GM18511 (cell line): ENCODE results near the gene RPP14.
"Not testable (repeated sequence)": the region's sequence is repeated elsewhere in the genome, so short reads cannot be mapped to it uniquely, and the experiment has no call there.

Experiments used
- ATAC-seq: cut with Tn5 transposase; IDR thresholded peaks from one replicate; pipeline ENCODE4 v1.9.1; 2021; ENCODE audit warnings: mild to moderate bottlenecking, moderate library complexity; ENCODE audit not compliant: unreplicated experiment

RPP14 gene

GRCh38 chr3:58305882-58306711 is at the start of gene RPP14, which contains the start of gene HTD2:
TSS of gene RPP14 (plus strand) at chr3:58306245. CDS start at chr3:58310330, 4,085 bp downstream.
TSS of gene HTD2 (plus strand) at chr3:58306520. CDS start at chr3:58317614, 11,094 bp downstream.
- peak; percentile 88 for ATAC-seq

- no peak for ATAC-seq
Observed at GRCh38 chr3:58256511-58256910, 49.5 kb upstream of the RPP14 start.

- ATAC-seq, result no peak
Observed at GRCh38 chr3:58258392-58259055, 47.5 kb upstream of the RPP14 start.

- ATAC-seq, result no peak
Observed at GRCh38 chr3:58260261-58260731, 45.7 kb upstream of the RPP14 start.

- no peak for ATAC-seq
Observed at GRCh38 chr3:58260733-58261132, 45.3 kb upstream of the RPP14 start.

DNA sequence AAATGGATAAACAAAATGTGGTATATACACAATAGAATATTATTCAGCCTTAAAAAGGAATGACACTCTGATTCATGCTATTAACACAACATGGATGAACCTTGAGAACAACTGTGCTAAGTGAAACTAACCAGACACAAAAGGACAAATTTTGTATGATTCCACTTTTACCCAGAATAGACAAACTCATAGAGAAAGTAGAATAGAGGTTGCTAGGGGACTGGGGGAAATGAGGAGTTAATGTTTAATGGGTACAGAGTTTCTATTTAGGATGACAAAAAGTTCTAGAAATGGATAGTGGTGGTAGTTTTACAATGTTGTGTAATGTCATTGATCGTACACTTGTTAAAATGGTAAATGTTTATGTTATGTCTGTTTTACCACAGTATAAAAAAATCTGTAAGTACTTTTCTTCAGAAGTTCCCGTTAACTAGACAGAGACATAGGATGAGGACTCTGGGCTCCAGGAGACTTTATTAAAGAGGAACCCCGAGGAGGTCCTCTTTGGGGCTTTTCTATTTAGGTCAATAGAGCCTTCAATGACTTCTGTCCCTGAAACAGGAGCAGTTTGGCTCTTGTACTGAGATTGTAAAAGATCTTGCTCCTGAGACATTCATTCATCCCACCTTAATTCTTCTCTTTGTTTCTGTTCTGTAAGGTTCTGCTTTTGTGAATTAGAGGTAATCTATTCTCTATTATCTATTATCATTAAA is 43.9 kb upstream of the RPP14 start:
- peak; percentile 89 for ATAC-seq

DNA sequence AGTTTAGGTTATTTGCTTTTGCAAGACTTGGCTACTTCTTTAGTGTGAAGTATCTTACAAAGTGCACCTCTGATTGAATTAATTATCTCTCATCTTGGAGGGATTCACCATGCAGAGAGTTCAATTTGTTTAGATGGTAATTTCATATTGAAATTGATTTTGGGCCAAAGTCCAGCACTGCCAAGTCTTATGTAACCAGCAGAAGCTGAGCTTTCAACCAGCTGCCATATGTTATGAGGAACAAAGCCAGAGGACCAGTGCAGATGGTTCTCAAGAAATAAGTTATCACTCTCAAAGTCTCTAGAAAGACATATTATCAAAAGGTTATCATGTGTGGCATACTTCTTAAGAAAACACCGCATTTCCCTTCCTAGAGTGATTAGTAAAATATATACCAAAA is 39.5 kb upstream of the RPP14 start:
- no peak for ATAC-seq

DNA sequence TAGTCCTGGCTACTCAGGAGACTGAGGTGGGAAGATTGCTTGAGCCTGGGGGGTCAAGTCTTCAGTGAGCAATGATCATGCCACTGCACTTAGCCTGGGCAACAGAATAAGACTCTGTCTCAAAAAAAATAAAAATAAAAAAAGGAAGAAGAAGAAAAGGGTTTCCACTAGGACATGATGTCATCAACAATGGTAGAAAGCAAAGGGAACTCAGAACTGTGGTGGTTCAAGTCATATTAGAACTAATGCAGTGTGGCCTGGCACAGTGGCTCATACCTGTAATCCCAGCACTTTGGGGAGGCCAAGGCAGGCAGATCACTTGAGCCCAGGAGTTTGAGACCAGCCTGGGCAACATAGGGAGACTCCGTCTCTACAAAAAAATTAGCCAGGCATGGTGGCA is 38.5 kb upstream of the RPP14 start:
- not testable (repeated sequence) for ATAC-seq

DNA sequence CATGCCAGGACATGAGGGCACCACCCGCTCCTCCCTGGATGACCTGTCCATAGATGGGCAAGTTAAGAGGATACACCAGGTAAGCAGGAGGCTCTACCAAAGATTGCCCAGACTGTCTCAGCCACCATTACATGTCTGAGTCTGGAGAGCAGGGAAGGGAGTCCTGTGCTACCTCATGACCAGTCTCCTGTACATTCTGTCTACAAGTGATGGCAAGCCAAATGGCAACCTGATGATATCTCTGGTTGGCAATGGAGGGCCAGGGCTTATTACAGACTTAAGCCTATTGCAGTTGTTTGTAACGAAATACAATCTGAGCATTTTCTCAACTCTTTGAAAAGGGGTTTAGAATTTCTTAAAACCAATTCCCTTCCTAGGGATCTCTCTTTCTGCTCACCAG is 36.7 kb upstream of the RPP14 start:
- no peak for ATAC-seq

- no peak for ATAC-seq
Observed at GRCh38 chr3:58270485-58270884, 35.6 kb upstream of the RPP14 start.

- ATAC-seq, result no peak
Observed at GRCh38 chr3:58271901-58272501, 34.0 kb upstream of the RPP14 start.

- no peak for ATAC-seq
Observed at GRCh38 chr3:58272891-58273290, 33.2 kb upstream of the RPP14 start.

DNA sequence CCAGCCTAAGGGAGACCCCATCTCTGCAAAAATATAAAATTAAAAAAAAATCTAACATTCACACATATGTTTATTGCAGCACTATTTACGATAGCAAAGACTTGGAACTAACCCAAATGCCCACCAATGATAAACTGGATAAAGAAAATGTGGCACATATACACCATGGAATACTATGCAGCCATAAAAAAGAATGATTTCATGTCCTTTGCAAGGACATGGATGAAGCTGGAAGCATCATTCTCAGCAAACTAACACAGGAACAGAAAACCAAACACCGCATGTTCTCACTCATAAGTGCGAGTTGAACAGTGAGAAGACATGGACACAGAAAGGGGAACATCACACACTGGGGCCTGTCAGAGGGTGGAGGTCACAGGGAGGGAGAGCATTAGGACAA is 32.7 kb upstream of the RPP14 start:
- not testable (repeated sequence) for ATAC-seq

DNA sequence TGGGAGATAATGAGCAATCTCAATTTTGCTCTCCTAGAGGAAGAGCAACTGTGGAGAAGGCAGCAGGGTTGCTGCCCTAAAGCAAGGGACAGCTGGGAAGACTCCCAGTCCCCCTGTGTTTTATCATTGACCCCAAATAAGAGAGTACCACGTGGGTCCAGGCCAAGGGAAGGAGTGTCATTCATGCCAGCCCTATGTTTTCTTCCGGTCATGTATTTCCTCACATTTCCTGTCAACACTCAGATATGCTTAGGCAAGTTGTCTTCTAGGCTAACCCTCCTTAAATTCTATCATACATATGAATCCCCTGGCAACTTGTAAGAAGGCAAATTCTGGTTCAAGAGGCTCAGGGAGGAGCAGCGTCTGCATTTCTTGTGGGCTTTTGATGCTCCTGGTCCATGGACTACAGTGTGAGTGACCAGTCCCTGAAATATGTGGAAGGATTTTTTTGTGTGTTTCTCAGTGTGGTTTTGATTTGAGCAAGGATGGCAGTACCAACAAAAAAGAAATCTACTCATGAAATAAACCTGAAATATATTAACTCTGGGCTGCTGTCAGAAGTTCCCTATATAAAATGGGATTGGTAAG is 31.9 kb upstream of the RPP14 start:
- no peak for ATAC-seq

DNA sequence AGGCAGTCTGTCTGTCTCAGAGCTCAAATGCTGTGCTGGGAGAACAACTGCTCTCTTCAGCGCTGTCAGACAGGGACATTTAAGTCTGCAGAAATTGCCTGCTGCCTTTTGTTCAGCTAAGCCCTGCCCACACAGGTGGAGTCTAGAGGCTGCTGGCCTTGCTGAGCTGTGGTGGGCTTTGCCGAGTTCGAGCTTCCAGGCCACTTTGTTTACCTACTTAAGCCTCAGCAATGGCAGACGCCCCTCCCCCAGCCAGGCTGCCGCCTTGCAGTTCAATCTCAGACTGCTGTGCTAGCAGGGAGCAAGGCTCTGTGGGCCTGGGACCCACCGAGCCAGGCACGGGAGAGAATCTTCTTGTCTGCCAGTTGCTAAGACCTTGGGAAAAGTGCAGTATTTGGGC is 25.0 kb upstream of the RPP14 start:
- no peak for ATAC-seq

- no peak for ATAC-seq
Observed at GRCh38 chr3:58285334-58285733, 20.7 kb upstream of the RPP14 start.

- ATAC-seq, result no peak
Observed at GRCh38 chr3:58287354-58287753, 18.7 kb upstream of the RPP14 start.

GRCh38 chr3:58288011-58288728 is 17.9 kb upstream of the RPP14 start:
- no peak for ATAC-seq

DNA sequence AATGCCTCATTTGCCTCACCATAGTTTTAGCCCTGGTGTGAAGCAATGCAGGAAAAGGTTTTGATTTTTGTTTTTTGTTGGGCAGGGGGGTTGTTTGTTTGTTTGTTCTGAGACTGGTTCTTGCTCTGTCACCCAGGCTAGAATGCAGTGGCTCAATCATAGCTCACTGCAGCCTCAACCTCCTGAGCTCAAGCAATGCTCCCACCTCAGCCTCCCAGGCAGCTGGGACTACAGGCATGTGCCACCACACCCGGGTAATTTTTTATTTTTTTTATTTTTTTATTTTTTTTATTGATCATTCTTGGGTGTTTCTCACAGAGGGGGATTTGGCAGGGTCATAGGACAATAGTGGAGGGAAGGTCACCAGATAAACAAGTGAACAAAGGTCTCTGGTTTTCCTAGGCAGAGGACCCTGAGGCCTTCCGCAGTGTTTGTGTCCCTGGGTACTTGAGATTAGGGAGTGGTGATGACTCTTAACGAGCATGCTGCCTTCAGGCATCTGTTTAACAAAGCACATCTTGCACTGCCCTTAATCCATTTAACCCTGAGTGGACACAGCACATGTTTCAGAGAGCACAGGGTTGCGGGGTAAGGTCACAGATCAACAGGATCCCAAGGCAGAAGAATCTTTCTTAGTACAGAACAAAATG is 17.0 kb upstream of the RPP14 start:
- not testable (repeated sequence) for ATAC-seq
